ENCODE measurements around the gene AFF1.
"Not testable (repeated sequence)": the region's sequence is repeated elsewhere in the genome, so short reads cannot be mapped to it uniquely, and the experiment has no call there.

Gene AFF1

DNA sequence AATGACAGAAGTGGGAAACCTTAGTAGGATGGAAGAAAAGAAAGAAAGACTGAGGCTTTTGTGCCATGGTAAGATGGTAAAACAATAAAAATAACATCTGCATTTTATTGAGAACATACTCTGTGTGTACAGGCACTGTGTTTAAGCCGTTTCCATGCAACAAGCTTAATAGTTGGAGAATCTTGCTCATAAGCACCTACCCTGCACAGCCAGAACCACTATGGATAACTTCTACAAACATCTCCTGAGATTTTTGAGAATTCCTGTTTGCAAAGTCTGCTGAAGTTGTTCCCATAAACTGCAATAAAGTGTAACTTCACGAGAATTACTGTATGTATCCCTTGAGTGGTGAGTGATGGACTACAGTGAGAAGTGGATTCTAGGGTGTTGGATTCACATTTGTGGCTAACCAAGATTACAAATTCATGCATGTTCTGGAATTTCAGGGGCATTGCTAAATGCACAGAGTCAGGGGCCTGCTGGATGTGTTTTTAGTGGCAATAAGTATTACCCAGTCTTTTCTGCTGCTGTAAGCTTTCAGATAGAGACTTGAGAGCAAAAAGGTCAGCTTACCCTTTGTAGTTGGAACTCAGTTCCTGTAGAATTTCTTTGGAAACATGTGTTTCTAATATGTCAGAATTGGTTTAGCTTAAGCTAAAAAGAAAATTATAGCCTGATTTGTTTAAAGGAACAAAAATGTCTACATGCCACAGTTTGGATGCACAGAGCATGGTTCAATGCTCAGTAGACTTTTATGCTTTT is 132.5 kb downstream of the AFF1 start:
- Mint-ChIP-seq H3K27ac (no peak overlapping the region), H3K36me3 (ENCODE audit: low read depth) (peaks cover 34% of the 10 kb centered on the region), H3K4me3 (no peak overlapping the region), H3K9me3 (no peaks in the 10 kb centered on the region), H3K4me1 (ENCODE audit: low read depth) (peaks cover 26% of the 10 kb centered on the region), H3K27me3 (no peaks in the 10 kb centered on the region)

DNA sequence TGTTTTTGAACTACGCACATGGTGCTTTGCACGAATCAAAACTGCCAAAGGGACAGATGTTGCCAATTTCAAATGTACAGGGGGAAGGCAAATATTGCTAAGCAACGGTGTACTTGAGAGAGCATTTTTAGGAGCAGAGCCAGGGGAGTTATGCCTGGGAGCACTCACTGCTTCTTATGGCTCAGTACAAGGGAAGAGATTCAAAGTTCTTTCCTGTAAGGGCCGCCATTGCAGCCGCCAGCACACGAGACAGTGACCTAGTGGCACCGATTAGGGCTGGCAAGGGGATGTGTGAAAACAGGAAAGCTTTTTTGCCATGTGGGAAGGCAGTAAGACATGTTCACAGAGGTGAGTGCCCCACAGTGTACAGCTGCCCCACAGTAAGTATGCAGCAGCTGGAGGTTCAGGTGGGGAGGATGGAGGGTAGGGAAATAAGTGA is 133.8 kb downstream of the AFF1 start:
- Mint-ChIP-seq H3K4me1 (ENCODE audit: low read depth) (peaks cover 37% of the 10 kb centered on the region), H3K9me3 (no peaks in the 10 kb centered on the region), H3K27me3 (no peaks in the 10 kb centered on the region), H3K36me3 (ENCODE audit: low read depth) (peaks cover 28% of the 10 kb centered on the region), H3K27ac (no peak overlapping the region), H3K4me3 (no peak overlapping the region)

DNA sequence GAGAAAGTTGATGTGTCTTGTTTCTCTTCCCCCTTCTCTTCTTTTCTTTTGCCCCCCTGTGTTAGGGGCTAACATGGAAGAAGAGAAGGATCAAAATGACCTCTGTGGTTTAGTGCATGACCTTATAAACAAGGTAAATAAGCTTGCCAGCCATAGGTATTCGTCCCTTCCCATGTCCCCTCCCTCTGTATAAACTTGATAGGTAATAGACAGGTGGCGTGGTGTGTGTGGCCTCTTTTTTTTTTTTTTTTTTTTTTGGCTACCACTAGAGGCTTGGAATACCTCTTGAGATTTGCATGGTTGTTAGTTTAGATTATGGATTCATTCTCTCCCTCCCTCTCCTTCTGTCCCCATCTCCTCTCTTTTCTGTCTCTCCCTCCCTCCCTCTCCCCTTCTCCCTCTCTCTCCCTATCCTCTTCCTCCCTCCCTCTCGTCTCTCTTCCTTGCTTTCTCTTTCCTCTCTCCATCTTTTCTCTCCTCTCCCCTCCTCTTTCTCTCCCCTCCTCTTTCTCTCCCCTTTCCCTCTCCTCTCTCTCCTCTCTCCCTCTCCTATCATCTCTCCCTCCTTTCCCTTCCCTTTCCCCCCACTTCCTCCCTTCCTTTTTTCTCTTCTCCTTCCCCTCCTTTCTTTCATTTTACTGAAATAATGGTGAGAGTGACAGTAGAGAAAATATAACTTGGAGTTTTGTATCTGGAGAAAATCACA is 134.4 kb downstream of the AFF1 start:
- no peak overlapping the region for H3K27ac Mint-ChIP-seq
- H3K4me3 Mint-ChIP-seq = no peak overlapping the region
- H3K27me3 Mint-ChIP-seq = no peaks in the 10 kb centered on the region

DNA sequence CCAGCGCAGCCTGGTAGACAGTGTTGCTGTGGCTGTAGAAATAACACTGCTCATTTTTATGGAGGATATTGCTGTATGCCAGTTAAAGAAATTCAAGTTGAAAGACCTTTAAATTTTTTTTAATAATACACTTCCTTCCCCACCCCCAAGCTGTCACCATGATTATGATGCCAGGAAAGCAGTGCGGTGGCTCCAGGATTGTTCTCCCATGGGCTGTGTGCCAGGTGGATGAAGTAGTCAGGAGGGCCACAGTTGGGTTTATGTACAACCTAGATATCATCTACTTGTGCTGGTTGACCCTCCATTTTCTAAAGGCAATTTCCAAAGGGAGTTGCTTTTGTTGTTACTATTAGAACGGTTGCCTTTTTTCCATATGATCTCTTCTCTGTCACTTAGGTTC is 136.6 kb downstream of the AFF1 start:
- Mint-ChIP-seq H3K27me3 (no peaks in the 10 kb centered on the region), H3K4me3 (no peak overlapping the region), H3K27ac (no peak overlapping the region), H3K9me3 (no peaks in the 10 kb centered on the region), H3K4me1 (ENCODE audit: low read depth) (peaks cover 51% of the 10 kb centered on the region), H3K36me3 (ENCODE audit: low read depth) (peaks cover 11% of the 10 kb centered on the region)

More for the DNA sequence above, 134.4 kb downstream of the AFF1 start:
- Mint-ChIP-seq H3K36me3 (ENCODE audit: low read depth) (peaks cover 23% of the 10 kb centered on the region), H3K4me1 (ENCODE audit: low read depth) (peaks cover 41% of the 10 kb centered on the region), H3K9me3 (no peaks in the 10 kb centered on the region)

DNA sequence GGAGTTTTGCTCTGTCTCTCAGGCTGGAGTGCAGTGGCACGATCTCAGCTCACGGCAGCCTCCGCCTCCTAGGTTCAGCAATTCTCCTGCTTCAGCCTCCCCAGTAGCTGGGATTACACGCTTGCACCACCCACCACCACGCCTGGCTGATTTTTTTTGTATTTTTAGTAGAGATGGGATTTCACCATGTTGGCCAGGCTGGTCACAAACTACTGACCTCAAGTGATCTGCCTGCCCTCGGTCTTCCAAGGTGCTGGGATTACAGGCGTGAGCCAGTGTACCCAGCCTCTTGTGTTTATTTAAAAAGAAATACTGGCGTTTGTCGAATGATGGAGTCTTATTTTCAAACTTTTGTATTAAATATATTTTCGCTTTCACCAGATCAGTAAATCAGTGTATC is 137.7 kb downstream of the AFF1 start:
- H3K27me3 Mint-ChIP-seq, H3K27ac Mint-ChIP-seq, H3K9me3 Mint-ChIP-seq: not testable (repeated sequence)
- H3K36me3 Mint-ChIP-seq (ENCODE audit: low read depth) = peaks cover 11% of the 10 kb centered on the region
- peak overlapping the region; percentile 71 for H3K4me3 Mint-ChIP-seq
- H3K4me1 Mint-ChIP-seq (ENCODE audit: low read depth) = peaks cover 49% of the 10 kb centered on the region

DNA sequence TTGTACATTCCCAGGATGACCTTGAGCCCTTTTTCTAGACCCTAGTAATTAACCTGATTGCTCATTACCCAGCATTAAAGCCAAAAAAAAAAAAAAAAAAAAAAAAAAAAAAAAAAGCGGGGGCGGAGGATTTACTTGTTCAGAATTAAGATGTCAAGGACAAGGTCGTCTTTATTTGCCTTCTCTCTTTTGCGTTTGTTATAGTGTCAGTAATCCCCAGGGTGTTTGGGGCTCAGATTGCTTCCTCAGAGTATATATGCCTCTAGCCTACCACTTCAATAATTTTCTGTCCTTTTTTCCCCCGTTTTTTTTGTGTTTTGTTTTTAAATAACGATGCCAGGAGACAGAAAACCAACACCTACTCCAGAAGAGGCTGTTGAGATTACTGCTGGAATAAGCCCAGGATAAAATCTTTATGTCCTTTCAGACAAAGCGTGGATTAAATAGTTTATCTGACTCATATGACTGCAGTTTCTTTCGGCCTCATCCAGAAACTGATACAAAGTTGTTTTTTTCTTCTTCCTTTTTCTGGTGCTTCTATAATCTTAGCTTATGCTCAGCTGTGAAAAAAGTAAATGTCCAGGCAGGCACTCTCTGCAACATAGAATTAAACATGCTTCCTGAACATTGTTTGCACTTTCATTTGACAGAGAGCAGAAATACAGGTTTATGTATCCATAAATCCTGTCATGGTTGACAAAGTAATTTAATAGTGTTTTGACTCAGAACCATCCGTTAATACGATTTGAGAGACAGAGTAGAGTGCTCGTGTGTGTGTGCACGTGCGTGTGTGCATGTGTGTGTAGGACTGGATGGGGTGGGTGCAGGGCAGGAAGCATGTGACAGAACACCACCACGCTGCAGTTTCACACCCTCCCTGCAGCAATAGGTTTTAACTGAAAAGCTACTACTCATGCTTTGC is 138.6 kb downstream of the AFF1 start:
- no peaks in the 10 kb centered on the region for H3K27me3 Mint-ChIP-seq
- H3K4me3 Mint-ChIP-seq = peak overlapping the region; percentile 71
- H3K36me3 Mint-ChIP-seq (ENCODE audit: low read depth) = peaks cover 11% of the 10 kb centered on the region
- peaks cover 53% of the 10 kb centered on the region for H3K4me1 Mint-ChIP-seq (ENCODE audit: low read depth)
- peak overlapping the region; percentile 84 for H3K27ac Mint-ChIP-seq
- no peaks in the 10 kb centered on the region for H3K9me3 Mint-ChIP-seq

DNA sequence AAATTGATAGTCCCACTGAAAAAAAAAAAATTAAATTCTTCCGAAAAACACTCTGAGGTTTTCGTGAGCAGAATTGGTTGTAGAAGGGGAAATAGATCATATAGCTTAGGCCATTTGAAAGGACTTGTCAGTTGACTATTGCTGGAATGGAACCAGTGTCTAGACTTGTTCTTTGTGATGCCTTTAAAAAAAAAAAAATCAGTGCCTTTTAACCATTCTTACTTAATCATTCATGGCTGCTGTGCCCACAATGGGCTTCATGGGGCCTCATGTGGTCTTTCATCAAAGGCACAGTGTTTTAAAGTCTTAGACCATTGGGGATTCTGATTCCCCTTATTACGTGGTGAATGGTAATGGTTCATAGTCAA is 139.3 kb downstream of the AFF1 start:
- Mint-ChIP-seq H3K36me3 (ENCODE audit: low read depth) (peaks cover 9% of the 10 kb centered on the region), H3K4me3 (peak overlapping the region; percentile 71), H3K9me3 (no peaks in the 10 kb centered on the region), H3K27me3 (no peaks in the 10 kb centered on the region), H3K27ac (peak overlapping the region; percentile 84), H3K4me1 (ENCODE audit: low read depth) (peaks cover 52% of the 10 kb centered on the region)

DNA sequence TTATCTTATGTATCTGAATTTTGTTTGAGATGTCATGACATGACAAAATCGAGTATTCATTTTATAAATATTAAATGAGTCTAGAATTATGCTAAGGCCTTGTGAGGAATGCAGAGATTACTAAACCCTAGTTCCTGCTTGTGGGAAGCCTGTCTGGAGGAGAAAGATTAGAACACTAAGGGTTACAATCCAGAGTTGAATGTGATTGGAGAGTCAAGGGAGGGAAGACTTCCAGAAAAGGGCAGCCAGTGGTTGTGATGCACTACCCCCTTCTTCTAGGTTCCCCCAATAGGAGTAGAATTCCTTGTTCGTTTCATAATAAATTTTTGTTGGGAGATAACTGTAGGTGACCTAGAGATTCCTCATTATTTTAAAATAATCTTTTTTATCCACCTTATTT is 141.1 kb downstream of the AFF1 start:
- Mint-ChIP-seq H3K27ac (no peak overlapping the region), H3K4me3 (no peak overlapping the region), H3K36me3 (ENCODE audit: low read depth) (peaks cover 13% of the 10 kb centered on the region), H3K4me1 (ENCODE audit: low read depth) (peaks cover 58% of the 10 kb centered on the region), H3K27me3 (no peaks in the 10 kb centered on the region), H3K9me3 (no peaks in the 10 kb centered on the region)

DNA sequence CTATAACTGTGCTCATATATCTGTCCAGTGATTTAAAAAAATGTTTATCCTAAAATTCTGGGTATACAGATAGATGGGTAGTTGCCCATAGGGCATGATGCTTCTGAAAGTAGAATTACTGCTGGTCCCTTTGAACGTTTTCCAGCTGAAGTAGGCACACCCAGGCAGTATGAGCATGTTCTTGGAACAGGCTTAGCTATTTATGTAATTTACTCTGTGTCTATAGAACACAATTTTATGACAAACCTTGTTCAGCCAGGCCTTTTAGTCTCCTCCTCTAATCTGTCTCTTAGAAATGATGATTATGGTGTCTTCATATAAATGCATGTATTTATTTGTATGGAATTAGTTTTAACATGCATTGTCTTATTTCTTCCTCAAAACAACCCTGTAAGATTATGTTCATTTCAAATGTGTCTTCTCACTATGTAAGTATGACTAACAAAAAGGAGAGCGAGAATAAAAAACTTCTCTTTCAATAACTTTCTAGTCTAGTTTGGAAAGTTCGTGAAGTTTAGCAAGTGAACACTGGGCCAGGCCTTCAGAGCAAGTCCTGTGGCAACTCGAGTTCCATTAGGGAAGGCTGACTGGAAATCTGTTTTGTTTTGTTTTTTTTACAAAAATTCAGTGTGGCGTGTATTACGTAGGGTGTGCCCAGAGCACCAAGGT is 142.0 kb downstream of the AFF1 start:
- H3K9me3 Mint-ChIP-seq = no peaks in the 10 kb centered on the region
- H3K27me3 Mint-ChIP-seq = no peaks in the 10 kb centered on the region
- no peak overlapping the region for H3K27ac Mint-ChIP-seq
- no peak overlapping the region for H3K4me3 Mint-ChIP-seq
- H3K4me1 Mint-ChIP-seq (ENCODE audit: low read depth) = peaks cover 60% of the 10 kb centered on the region
- peaks cover 15% of the 10 kb centered on the region for H3K36me3 Mint-ChIP-seq (ENCODE audit: low read depth)

DNA sequence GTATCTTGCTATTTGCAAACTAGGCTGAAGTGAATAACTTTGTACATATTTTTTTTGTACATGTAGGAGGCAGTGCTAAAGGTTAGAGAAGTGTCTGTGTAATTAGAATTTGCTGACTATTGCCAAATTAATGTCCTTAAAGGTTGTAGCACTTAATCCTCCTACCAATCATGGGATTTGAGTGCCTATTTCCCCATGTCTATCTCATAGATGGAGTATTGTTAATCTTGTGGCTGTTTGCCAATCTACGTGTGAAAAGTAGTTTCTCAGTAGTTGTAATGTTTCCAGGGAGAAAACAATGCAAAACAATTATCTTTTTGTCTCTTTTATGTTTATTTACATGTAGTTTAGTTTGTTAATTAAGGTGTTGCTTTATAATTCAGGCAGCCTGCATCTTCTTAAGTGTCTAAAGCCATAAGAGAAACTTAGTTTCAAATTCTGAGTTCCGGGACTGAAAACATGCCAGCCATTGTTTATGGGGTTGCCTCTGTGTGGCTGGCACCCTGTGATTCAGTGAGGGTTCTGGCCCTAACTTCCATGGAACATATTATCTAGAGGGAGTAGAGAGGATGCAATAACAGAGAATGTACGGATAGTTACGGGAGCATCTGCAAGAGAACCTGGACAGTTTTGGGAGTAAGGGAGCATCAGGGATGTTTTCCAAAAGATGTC is 143.2 kb downstream of the AFF1 start:
- peak overlapping the region; percentile 1 for H3K27ac Mint-ChIP-seq
- peaks cover 55% of the 10 kb centered on the region for H3K4me1 Mint-ChIP-seq (ENCODE audit: low read depth)
- no peaks in the 10 kb centered on the region for H3K9me3 Mint-ChIP-seq
- H3K4me3 Mint-ChIP-seq = no peak overlapping the region
- no peaks in the 10 kb centered on the region for H3K27me3 Mint-ChIP-seq
- H3K36me3 Mint-ChIP-seq (ENCODE audit: low read depth) = peaks cover 15% of the 10 kb centered on the region

DNA sequence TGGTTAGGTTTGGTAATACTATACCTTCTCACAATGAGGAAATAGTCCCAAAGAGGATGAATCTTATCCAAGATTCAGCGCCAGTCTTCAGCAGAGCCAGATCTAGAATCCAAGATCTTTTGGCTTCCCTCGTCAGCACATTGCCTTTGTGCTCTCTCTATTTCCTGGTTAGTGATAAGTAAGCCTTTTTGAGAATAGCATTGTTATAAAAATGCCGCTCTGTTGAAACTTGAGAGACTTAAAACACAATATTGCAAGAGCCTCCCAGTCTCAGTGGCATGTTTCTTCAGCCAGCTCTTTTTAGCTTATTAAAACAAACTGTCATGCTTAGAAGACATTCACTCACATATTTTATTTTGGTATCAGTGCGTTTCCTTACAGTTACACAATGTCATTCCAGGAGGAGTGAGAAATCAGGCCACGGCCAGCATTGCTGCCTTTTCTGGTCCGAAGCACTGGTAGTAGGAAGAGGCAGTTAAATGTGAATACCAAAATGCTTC is 144.2 kb downstream of the AFF1 start:
- peaks cover 17% of the 10 kb centered on the region for H3K36me3 Mint-ChIP-seq (ENCODE audit: low read depth)
- no peak overlapping the region for H3K27ac Mint-ChIP-seq
- peaks cover 45% of the 10 kb centered on the region for H3K4me1 Mint-ChIP-seq (ENCODE audit: low read depth)
- H3K27me3 Mint-ChIP-seq = no peaks in the 10 kb centered on the region
- no peak overlapping the region for H3K4me3 Mint-ChIP-seq
- no peaks in the 10 kb centered on the region for H3K9me3 Mint-ChIP-seq

DNA sequence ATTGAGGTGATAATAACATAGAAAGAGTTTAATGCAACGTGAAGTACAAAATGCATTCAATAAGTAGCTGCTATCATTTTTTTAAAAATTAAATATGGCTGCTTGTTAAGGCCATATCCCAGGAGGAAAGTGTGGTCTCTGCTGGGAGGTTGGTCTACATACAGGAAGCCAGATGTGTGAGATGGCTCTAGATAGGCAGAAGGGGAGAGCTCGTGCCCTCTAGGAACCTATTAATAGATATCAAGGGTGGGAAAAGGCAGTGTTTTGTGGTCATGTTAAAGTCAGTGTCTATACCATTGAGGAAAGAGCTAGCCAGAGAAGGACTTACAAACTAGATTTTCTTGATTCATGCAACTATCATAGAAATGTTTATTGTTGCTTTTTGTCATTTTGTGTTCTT is 145.2 kb downstream of the AFF1 start:
- Mint-ChIP-seq H3K27ac (no peak overlapping the region), H3K27me3 (no peaks in the 10 kb centered on the region), H3K36me3 (ENCODE audit: low read depth) (peaks cover 26% of the 10 kb centered on the region), H3K4me3 (no peak overlapping the region), H3K4me1 (ENCODE audit: low read depth) (peaks cover 42% of the 10 kb centered on the region), H3K9me3 (no peaks in the 10 kb centered on the region)

DNA sequence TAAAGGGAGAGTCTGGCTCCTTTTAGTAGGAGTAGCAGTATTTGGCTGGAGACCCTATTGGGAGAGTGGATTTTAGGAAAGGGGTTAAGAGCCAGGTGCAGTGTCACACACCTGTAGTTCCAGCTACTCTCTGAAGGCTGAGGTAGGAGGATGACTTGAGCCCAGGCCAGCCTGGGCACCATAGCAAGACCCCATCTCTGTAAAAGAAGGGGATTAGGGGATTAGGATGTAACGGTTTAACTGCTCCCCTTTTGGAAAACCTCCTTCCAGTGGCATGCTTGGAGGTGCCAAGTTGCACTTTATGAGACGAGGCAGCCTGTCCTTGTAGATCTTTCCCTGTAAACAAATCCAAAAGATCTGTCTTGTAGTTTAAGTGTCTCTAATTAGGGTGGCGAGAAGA is 145.7 kb downstream of the AFF1 start:
- Mint-ChIP-seq H3K4me1 (ENCODE audit: low read depth) (peaks cover 39% of the 10 kb centered on the region), H3K4me3 (no peak overlapping the region), H3K36me3 (ENCODE audit: low read depth) (peaks cover 26% of the 10 kb centered on the region), H3K27me3 (no peaks in the 10 kb centered on the region), H3K9me3 (no peaks in the 10 kb centered on the region), H3K27ac (no peak overlapping the region)

DNA sequence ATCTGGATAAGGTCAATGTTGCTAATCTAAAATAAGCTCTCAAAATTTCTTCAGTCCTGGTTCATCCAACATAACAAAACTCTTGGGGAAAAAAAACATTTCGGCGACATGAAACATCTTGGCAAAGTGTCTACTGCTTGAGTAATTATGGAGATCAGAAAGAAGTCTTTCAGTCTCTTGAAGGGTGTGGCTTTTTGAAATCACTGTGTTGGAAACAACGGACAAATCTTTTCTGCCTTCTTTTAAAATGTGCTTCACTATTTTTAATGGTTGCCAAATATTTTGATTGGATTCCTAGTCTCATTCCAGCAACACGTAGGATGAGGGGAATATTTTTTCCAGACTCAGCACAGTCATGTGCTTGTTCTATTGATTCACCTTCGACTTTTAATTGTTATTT is 147.0 kb downstream of the AFF1 start:
- H3K4me1 Mint-ChIP-seq (ENCODE audit: low read depth) = peaks cover 35% of the 10 kb centered on the region

More for the DNA sequence above, 147.0 kb downstream of the AFF1 start:
- H3K4me3 Mint-ChIP-seq = no peak overlapping the region
- no peaks in the 10 kb centered on the region for H3K9me3 Mint-ChIP-seq
- H3K27me3 Mint-ChIP-seq = no peaks in the 10 kb centered on the region
- no peak overlapping the region for H3K27ac Mint-ChIP-seq
- H3K36me3 Mint-ChIP-seq (ENCODE audit: low read depth) = peaks cover 35% of the 10 kb centered on the region

Data from stimulated activated naive CD8-positive, alpha-beta T cell treated with anti-CD3 and anti-CD28 coated beads, Interleukin-15, Interleukin-2, amounts not matched to agents 100 ng/mL and 50 ng/mL, for 24 hours (primary cell).